GM13977 (cell line): ENCODE data around the gene FCN3.

ENCODE experiments used
- DNase-seq: peaks from one replicate; pipeline ENCODE4 v3.0.0; 2012; ENCODE audit warnings: low spot score
- CTCF ChIP-seq: IDR thresholded peaks from 2 replicates; pipeline ENCODE4 v1.5.1; 2012; ENCODE audit warnings: mild to moderate bottlenecking, control low read depth; ENCODE audit not compliant: insufficient read depth; ENCODE audit errors: extremely low read depth, missing control alignments
- in situ Hi-C: fragments of 300-500 bp; cut with MboI; formaldehyde crosslinking; loops from one replicate; pipeline ENCODE4 v1.12.0; 2022; ENCODE audit warnings: low sequenced_read_pairs, low pct_unique_long_range_greater_than_20kb, mixed read lengths, inconsistent platforms; ENCODE audit not compliant: unreplicated experiment

Gene FCN3

DNA sequence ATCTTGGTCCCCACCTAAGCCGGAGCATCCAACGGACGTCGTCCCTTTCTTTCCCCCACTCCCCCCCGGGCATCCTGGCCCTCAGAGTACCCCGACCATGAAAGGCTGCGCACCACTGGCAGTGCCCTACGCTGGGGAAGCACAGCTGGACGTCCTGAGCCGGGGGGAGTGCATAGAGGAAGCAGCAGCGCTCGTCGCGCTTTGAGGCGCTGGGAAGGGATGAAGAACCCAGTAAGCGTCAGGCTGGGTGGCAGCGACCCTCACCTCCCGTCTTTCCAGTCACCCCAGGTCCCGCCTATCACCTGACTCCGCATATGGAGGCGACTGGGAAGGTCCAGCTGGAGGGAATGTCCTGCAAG lies 13.6 kb downstream of the FCN3 start:
- in situ Hi-C loops: no loop called here
- DNase-seq: no peak
- no peak for TF ChIP-seq CTCF

DNA sequence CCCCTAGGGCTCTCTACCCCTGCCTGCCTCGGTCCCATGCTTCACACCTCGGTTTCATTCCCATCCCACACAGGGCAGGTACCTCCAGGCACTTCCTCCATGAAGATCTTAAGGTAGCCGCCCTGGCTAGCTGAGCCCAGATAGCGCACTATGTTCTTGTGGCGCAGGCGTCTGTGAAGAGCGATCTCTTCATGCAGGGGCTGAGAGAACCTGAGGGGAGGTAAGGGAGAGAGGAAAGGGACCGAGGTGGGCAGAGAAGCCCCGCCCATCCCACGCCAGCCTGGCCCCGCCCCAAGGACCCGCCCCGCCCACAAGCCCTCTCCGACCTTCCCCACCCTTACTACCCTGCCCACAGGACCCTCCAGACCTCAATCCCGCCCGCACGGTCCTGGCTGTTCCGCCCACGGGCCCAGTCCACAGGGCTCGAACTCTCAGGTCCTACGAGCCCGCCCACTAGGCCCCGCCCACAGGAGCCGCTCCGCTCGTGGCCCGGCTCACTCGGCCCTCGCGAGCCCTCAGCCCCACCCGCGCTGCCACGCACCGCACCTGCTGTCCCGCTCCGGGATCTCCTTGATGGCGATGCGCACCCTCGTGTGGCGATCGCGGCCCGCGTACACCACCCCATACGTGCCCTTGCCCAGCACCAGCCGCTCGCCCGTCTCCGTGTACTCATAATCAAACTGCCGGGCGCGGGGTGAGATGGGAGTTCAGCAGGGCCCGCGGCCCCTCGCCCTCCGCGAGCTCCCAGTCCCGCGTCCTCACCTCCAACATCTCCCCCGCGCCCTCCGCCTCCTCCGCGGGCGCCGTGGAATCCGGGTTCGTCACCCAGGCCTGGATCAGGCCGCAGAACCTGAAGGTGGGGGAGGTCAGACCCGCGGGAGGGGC lies 14.2 kb downstream of the FCN3 start:
- in situ Hi-C loops: no loop called here
- peak; percentile 71 for DNase-seq
- no peak for TF ChIP-seq CTCF

DNA sequence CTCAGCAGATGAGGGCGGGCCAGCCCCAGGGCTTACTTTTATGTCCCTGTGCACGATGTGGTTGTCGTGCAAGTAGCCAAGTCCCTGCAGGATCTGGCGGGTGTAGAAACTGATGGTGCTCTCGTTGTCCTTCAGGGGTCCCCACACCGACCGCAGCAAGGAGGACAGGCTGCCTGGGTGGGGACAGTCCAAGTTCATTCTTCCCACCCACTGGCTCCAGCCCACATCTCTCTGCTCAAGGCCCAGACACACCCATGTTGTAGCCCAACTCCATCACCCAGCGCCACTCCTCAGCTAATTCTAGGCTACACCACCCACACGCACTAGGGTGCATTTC lies 14.8 kb downstream of the FCN3 start:
- in situ Hi-C loops: no loop called here
- no peak for DNase-seq
- TF ChIP-seq CTCF: no peak

- in situ Hi-C loops: no loop called here
- TF ChIP-seq CTCF: no peak
- DNase-seq: no peak
Observed at GRCh38 chr1:27358928-27359313, 15.7 kb downstream of the FCN3 start.

- in situ Hi-C loops: no loop called here
- DNase-seq: no peak
- TF ChIP-seq CTCF: no peak
Observed at GRCh38 chr1:27358038-27358927, 16.3 kb downstream of the FCN3 start.

GRCh38 chr1:27357281-27358037 lies 17.2 kb downstream of the FCN3 start:
- in situ Hi-C loops: no loop called here
- peak; percentile 97 for DNase-seq
- TF ChIP-seq CTCF: peak; percentile 96
